ENCODE data around the gene ADAM8. TPM values are rescaled to one million over a fixed set of nuclear protein-coding genes. Genes with fewer than 3 reads are reported as not detected.
A peak's percentile ranks its signal among the peaks of the same experiment; 100 is the strongest.

The ADAM8 gene
- total RNA-seq, 4 donors from 2014 or later, result 5.4 to 12.4 (median 6.4) TPM

- peaks cover 0 to 55% (median 0%) of the 10 kb centered on the region in 3 donors for H3K36me3 ChIP-seq
Observed at GRCh38 chr10:133279326-133280226, 2.9 kb upstream of the ADAM8 start.

GRCh38 chr10:133278577-133279265 is 2.1 kb upstream of the ADAM8 start:
- no peaks in the 10 kb centered on the region for H3K9me3 ChIP-seq
- DNase-seq, result peak in 2 of 3 donors; percentile 89 to 94
- H3K36me3 ChIP-seq, result peaks cover 0 to 46% (median 0%) of the 10 kb centered on the region in 3 donors
- H3K27ac ChIP-seq, result peak overlapping the region; percentile 71 to 85 (median 77)
- peaks cover 0 to 7% of the 10 kb centered on the region in 2 donors for H3K27me3 ChIP-seq
- no peak for TF ChIP-seq POLR2A (IDR thresholded peaks at IDR 0.05)
- no peak for TF ChIP-seq CTCF (IDR thresholded peaks at IDR 0.05)
- peaks cover 0 to 51% (median 29%) of the 10 kb centered on the region in 4 donors for H3K4me1 ChIP-seq
- H3K4me3 ChIP-seq, result peak overlapping the region in 1 of 4 donors; percentile 9

More at GRCh38 chr10:133279326-133280226, 2.9 kb upstream of the ADAM8 start:
- peak in 1 of 3 donors; percentile 30 for DNase-seq
- H3K4me3 ChIP-seq, result no peak overlapping the region
- no peaks in the 10 kb centered on the region for H3K9me3 ChIP-seq
- peak overlapping the region; percentile 71 to 85 (median 77) for H3K27ac ChIP-seq
- H3K27me3 ChIP-seq, result peaks cover 0 to 7% of the 10 kb centered on the region in 2 donors
- peaks cover 0 to 50% (median 29%) of the 10 kb centered on the region in 4 donors for H3K4me1 ChIP-seq
- TF ChIP-seq CTCF (IDR thresholded peaks at IDR 0.05) (no peak), POLR2A (IDR thresholded peaks at IDR 0.05) (no peak)

- Histone ChIP-seq H3K27me3 (peaks cover 0 to 7% of the 10 kb centered on the region in 2 donors), H3K36me3 (peaks cover 0 to 40% (median 0%) of the 10 kb centered on the region in 3 donors), H3K9me3 (no peaks in the 10 kb centered on the region), H3K4me3 (peak overlapping the region in 2 of 4 donors; percentile 9 to 11), H3K4me1 (peaks cover 0 to 51% (median 29%) of the 10 kb centered on the region in 4 donors), H3K27ac (peak overlapping the region; percentile 71 to 85 (median 77))
- no peak for TF ChIP-seq POLR2A (IDR thresholded peaks at IDR 0.05)
- TF ChIP-seq CTCF (IDR thresholded peaks at IDR 0.05), result no peak
- peak in 1 of 3 donors; percentile 27 for DNase-seq
Observed at GRCh38 chr10:133277993-133278576, 1.4 kb upstream of the ADAM8 start.

GRCh38 chr10:133277277-133277992 is 767 bp upstream of the ADAM8 start:
- TF ChIP-seq POLR2A (IDR thresholded peaks at IDR 0.05) (no peak), CTCF (IDR thresholded peaks at IDR 0.05) (no peak)
- no peaks in the 10 kb centered on the region for H3K9me3 ChIP-seq
- H3K4me3 ChIP-seq, result no peak overlapping the region
- H3K27me3 ChIP-seq, result peaks cover 0 to 7% of the 10 kb centered on the region in 2 donors
- H3K36me3 ChIP-seq, result peaks cover 0 to 33% (median 0%) of the 10 kb centered on the region in 3 donors
- DNase-seq, result no peak
- peak overlapping the region; percentile 71 to 85 (median 77) for H3K27ac ChIP-seq
- H3K4me1 ChIP-seq, result peaks cover 0 to 51% (median 29%) of the 10 kb centered on the region in 4 donors

- DNase-seq, result no peak
- peaks cover 0 to 51% (median 29%) of the 10 kb centered on the region in 4 donors for H3K4me1 ChIP-seq
- H3K27ac ChIP-seq, result peak overlapping the region; percentile 42 to 85 (median 58)
- peaks cover 0 to 20% (median 0%) of the 10 kb centered on the region in 3 donors for H3K36me3 ChIP-seq
- no peaks in the 10 kb centered on the region for H3K9me3 ChIP-seq
- peak overlapping the region; percentile 41 to 61 (median 48) for H3K4me3 ChIP-seq
- H3K27me3 ChIP-seq, result peaks cover 0 to 7% of the 10 kb centered on the region in 2 donors
- no peak for TF ChIP-seq POLR2A (IDR thresholded peaks at IDR 0.05)
- no peak for TF ChIP-seq CTCF (IDR thresholded peaks at IDR 0.05)
Observed at GRCh38 chr10:133276100-133276434, 601 bp downstream of the ADAM8 start.
